Right hindlimb (tissue), 1 donor: Measurements from ENCODE around the gene RIPK4.

ENCODE experiments used
- DNase-seq: peaks from one replicate; pipeline ENCODE4 v3.0.0-alpha.2; 2018

The RIPK4 gene

DNA sequence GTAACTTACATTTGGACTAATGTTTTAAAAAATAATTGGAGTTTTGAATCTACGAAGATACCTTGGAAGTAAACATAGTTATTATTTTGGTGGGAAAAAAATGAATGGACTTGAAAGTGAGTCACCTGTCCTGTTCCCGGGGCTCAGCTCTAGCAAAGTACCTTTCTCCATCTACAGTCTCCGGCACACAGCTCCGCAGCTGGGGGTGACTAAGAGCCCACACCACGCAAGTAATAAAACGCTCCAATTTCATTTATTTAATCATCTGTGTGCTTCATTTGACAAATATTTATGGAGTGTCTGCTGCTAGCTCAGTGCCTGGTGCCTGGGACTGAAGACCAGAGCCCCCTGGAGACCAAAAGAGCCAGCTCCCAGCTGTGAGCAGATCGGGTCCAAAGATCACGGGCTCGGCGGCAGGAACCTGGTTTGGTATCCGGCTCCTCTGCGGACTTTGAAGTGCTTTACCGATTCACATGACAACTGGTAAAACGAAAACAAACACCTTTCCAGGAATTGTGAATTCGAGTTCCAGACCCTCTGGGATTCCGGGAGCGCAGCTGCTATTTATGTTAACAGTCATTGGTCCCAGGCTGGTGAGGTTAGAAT is 1.7 kb upstream of the RIPK4 start:
- DNase-seq, result peak; percentile 45

- peak; percentile 35 for DNase-seq
Measured at GRCh38 chr21:41767606-41768436, 969 bp upstream of the RIPK4 start.

GRCh38 chr21:41765973-41766882 is 624 bp downstream of the RIPK4 start:
- DNase-seq, result peak; percentile 25

DNA sequence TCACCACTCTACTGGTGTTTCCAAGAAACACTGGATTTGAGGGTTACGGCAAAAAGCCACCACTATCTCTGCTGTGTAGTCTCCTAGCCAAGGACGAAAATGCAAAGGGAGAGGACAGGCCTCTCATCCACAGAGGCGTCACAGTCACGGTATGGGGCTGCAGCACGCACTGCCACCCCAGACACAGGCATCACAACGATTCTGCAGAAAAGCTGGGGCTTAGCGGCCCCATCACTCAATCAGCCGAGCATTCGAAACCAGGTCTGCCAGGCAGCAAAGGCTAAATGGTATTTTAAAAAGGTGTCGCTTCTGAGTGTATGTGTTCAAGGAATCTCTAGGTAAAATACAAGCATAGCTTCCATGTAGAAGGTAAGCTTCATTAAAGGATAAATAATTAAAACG is 1.4 kb downstream of the RIPK4 start:
- DNase-seq, result peak; percentile 8

- peak; percentile 11 for DNase-seq
Measured at GRCh38 chr21:41764558-41765419, 2.1 kb downstream of the RIPK4 start.

- DNase-seq, result peak; percentile 17
Measured at GRCh38 chr21:41763996-41764395, 2.9 kb downstream of the RIPK4 start.

- peak; percentile 18 for DNase-seq
Measured at GRCh38 chr21:41763398-41763931, 3.4 kb downstream of the RIPK4 start.

DNA sequence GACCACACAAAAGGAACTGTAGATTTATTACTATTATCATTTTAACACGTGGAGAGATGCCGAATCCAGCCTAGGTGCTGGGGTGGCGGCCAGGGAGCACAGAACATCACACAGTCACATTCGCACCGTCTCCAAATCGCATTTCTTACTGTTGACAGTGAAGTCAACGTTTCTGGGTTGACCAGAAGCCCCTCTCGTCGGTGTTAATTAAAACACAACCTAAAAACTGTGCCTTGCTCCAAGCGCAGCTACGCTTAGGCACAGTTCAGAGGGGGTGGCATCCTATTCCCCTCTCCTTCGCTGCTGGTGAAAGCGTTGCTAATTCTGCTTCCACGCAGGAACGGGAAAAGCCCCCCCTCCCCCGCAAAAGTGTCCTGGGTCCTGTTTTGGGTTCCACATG is 4.1 kb downstream of the RIPK4 start:
- DNase-seq, result peak; percentile 9

DNA sequence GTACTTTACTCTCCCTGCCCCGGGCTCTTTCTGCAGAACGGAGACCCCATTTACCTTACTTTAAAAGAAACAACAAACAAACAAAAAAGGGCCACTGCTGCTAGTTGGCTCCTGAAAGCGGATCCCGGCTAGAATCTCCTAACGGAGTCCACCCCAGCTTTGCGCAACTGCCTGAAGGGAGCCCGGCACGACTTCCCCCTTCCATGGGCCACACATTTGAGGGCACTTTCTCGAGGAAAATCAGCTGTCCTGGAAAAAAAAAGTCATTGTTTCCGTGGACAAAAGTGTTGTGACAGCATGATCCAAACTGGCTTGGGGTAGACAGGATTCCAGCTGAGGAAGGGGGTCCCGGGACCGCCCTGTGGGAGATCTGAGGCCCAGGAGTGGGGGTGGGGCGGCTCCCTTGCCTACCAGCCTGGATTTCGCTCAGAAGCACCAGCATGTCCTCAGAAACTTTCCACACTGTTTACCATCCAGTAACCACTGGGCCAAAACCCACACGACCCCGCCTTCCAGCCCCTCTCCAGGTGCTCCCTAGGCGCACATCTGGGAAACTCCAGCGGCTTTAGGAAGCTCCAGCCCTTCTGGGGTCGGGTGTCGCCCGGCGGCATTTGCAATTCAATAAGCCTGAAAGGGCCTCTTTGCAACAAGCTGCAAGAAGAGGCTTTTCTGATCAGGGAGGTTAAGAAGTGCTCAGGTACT is 4.8 kb downstream of the RIPK4 start:
- peak; percentile 21 for DNase-seq

DNA sequence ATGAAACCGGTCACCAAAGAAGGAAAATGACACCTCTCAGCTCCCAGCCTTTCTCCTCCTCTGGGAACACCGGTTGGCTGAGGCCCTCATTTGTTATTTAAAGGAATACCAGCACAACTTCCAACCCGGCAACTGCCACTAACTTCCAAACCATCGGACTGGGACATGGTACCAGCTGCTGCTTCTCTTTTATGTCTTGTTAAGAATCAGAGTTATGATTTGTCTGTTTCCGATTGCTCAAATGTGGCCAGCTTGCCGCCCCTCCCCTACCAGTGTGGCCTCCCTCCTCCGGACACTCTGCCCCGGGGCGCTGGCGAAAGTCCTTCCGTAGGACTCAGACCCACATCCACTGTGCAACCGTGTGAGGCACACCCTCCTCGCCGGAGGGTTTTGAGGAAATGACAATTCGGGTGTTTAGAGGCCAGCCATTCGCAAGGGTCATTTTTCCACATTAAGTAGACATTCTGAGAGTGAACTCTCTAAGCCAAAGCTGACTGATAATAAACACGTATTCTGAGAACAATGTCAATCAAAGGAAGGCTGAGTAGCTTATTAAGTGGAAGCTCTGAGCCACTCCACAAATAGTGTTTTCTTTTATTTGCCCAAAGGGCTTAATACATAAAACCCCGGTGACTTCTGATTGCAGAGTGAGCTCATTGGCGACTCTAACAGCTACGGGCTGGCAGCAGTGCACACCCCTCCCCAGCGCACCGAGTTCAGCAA is 5.5 kb downstream of the RIPK4 start:
- no peak for DNase-seq

GRCh38 chr21:41760411-41760810 is 6.4 kb downstream of the RIPK4 start:
- DNase-seq, result no peak

DNA sequence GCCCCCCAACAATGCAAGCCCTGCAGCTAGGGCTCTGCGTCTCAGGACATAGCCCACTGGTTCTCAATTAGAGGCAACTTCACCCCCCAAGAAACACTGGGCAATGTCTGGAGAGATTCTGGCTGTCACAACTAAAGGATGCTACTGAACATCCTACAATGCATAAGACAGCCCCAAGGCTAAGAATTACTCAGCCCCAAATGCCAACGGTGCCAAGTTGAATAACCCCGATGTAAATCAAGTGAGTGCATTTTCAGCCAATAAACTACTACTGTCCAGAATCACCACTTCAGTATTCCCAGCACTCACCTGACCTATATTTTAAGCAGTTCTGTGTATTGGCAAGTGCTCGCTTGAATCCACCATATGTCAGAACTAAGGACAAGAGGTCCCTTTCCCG is 6.9 kb downstream of the RIPK4 start:
- no peak for DNase-seq

DNA sequence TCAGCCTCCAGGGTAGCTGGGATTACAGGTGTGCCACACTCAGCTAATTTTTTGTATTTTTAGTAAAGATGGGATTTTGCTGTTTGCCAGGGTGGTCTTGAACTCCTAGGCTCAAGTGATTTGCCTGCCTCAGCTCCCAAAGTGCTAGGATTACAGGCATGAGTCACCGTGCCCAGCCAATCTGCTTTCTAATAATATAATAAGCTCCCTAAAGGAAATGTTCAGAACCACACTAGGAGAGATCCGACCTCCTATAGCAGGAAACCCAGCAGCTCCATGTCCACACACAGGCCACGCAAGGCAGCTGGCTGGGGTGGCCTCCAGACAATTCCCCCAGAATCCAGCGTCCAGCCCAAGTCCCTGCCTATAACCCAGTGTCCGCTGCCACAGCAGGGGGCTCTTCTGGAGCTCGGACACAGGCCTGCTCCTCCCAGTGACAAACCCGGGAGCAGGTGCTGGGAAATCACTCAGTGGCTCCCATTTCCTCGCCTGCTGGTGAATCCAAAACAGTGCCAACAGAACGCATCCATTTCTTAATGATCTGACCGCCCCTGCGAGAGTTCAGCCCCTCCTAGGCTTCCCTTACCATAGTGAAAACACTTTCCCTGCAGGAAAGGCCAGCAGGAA is 7.5 kb downstream of the RIPK4 start:
- DNase-seq, result no peak

DNA sequence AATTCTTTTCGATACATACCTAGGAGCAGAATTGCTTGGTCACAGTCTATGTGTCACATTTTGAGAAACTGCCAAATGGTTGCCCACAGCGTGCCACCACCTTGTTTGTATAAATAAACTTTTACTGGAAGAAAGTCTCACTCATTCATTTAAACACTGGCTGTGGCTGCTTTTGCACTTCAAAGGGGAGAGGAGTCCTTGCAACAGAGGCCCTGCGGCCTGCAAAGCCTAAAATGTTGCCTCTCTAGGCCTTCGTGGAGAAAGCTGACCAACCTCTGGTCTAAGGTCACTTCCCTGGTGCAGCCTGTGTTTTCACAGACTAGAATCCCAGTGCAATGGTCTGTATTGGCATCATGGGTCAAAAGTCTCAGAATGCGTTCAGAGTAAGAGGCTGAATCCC is 8.3 kb downstream of the RIPK4 start:
- DNase-seq, result no peak

- no peak for DNase-seq
Measured at GRCh38 chr21:41755934-41756773, 10.7 kb downstream of the RIPK4 start.

DNA sequence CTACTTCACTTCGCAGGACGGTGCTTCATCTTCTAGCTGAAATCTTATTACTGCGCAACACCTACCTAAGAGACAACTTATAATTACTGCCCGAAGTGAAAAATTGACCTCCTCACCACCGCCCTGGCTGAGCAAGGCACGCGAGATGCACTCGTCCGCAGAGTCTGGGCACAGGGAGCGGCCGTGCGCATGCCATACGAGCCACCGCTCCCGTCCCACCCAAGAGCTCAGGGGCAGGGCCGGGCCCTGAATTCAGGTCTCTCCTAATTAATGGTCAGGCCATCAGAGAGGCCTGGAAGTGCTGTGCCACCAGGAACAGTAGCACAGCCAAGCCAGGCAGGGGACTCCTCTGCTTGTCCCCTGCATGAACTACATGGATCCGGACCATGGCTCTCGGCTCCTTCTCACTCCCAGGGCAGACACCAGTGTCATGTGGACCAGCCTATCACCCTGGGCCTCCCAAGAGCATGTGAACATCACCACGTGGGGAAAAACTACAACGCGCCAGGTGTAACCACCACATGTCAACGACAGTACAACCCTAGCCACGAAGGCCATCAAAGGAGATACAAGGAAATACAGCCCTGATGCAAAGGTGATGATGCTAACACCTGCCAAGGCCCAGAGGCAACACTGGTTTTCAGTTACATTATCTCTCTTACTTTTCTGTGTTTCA is 11.5 kb downstream of the RIPK4 start:
- DNase-seq, result no peak

DNA sequence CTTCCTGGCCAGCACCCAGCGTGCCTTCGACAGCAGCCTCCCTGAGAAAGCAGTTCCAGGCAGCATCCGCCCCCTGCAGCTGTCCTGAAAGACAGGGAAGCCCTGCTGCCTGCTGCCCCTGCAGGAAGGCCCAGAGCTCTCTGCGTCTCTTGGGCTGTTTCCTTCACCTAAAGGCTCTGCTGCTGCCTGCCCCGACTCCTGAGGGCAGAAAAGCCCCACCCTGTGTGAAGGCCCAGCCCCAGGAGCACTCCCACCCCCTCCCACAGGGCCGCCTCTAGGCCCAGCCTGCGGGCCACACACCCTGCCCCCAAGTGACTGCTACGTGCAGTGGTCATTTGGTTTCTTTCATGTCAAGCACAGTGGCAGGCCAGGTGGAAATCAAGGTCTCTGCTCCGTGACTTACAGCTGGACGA is 12.4 kb downstream of the RIPK4 start:
- no peak for DNase-seq

GRCh38 chr21:41753006-41753898 is 13.6 kb downstream of the RIPK4 start:
- no peak for DNase-seq
